HUES6 (cell line): ENCODE data around the gene SDF2.

Source experiments
- H3K27ac ChIP-seq: 2 replicates; pipeline ENCODE4 v1.7.0; 2013; ENCODE audit warnings: low read depth, mild to moderate bottlenecking, low read length, inconsistent platforms
- H3K27me3 ChIP-seq: 2 replicates; pipeline ENCODE4 v1.6.1; 2013; ENCODE audit warnings: low read length; ENCODE audit not compliant: control insufficient read depth, insufficient read depth
- H3K36me3 ChIP-seq: 2 replicates; pipeline ENCODE4 v1.6.1; 2013; ENCODE audit warnings: low read length; ENCODE audit not compliant: control insufficient read depth, insufficient read depth
- H3K4me1 ChIP-seq: 2 replicates; pipeline ENCODE4 v1.6.1; 2013; ENCODE audit warnings: low read length; ENCODE audit not compliant: control insufficient read depth, insufficient read depth
- H3K4me3 ChIP-seq: 2 replicates; pipeline ENCODE4 v1.5.1; 2013; ENCODE audit warnings: low read depth, low read length
- H3K9ac ChIP-seq: one replicate; pipeline ENCODE4 v1.6.1; 2013; ENCODE audit warnings: mild to moderate bottlenecking, low read length
- H3K9me3 ChIP-seq: 2 replicates; pipeline ENCODE4 v1.6.1; 2013; ENCODE audit warnings: low read depth, low read length; ENCODE audit not compliant: control insufficient read depth, insufficient read depth

SDF2 gene

DNA sequence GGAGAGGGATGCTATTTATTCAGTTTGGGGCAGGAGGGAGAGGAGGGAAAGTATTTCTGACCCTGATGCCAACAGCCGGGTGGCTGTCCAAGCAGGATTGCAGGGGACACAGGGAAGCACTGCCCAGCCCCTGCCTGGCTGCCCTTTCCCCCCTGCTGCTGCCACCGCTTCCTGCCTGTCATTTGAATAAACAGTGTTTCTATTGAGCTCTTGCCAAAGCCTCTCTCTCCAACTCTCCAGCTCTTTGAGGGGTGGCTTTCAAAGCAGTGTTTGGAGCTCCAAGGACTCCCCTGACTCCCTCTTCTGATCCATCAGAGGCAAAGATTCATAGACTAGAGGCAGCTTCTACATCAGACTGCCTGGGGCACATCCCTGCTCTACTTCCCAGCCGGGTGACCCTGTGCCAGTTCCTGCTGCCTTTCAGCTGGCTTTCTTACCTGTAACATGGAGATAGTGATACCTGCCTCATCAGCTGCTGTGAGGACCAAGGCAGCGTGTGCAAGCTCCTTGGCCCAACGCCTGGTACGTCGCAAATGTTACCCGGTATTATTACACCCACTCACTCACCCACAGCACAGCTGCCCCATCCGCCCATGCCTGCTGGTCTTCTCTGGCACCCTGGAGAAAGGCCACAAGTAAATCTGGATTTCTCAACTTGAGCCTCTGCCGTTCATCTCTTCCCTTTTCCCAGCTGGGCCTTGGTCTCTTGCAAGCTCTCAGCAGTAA is 40.5 kb upstream of the SDF2 start:
- Histone ChIP-seq H3K36me3 (peaks cover 87% of the 10 kb centered on the region), H3K9me3 (no peaks in the 10 kb centered on the region), H3K27ac (no peak overlapping the region), H3K9ac (no peak overlapping the region), H3K4me3 (no peak overlapping the region), H3K27me3 (no peaks in the 10 kb centered on the region), H3K4me1 (peaks cover 4% of the 10 kb centered on the region)

GRCh38 chr17:28700830-28701492 is 39.3 kb upstream of the SDF2 start:
- Histone ChIP-seq H3K9ac (no peak overlapping the region), H3K9me3 (no peaks in the 10 kb centered on the region), H3K4me3 (no peak overlapping the region), H3K27me3 (no peaks in the 10 kb centered on the region), H3K27ac (no peak overlapping the region), H3K4me1 (no peaks in the 10 kb centered on the region), H3K36me3 (peaks cover 94% of the 10 kb centered on the region)

DNA sequence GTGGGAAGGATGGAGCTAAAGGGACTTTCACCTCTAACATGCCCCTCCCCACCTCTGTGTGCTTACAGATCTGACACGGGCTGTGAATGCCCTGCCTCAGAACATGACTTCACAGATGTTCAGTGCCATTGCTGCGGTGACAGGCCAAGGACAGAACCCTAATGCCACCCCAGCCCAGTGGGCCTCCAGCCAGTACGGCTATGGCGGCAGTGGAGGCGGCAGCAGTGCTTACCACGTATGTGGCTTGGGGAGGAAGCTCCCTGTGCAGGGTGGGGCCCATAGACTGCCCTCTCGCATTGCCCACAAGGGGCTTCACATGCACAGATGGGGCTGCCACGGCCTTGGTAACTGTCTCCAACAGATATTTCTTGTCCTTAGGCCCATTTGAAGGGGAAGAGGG is 38.6 kb upstream of the SDF2 start:
- Histone ChIP-seq H3K4me1 (no peaks in the 10 kb centered on the region), H3K27me3 (no peaks in the 10 kb centered on the region), H3K9me3 (no peaks in the 10 kb centered on the region), H3K9ac (no peak overlapping the region), H3K36me3 (peaks cover 99% of the 10 kb centered on the region), H3K27ac (no peak overlapping the region), H3K4me3 (no peak overlapping the region)

- no peaks in the 10 kb centered on the region for H3K27me3 ChIP-seq
- H3K4me1 ChIP-seq, result no peaks in the 10 kb centered on the region
- peaks cover 100% of the 10 kb centered on the region for H3K36me3 ChIP-seq
- no peaks in the 10 kb centered on the region for H3K9me3 ChIP-seq
- no peak overlapping the region for H3K4me3 ChIP-seq
- no peak overlapping the region for H3K27ac ChIP-seq
- no peak overlapping the region for H3K9ac ChIP-seq
Measured at GRCh38 chr17:28698253-28698941, 36.7 kb upstream of the SDF2 start.

DNA sequence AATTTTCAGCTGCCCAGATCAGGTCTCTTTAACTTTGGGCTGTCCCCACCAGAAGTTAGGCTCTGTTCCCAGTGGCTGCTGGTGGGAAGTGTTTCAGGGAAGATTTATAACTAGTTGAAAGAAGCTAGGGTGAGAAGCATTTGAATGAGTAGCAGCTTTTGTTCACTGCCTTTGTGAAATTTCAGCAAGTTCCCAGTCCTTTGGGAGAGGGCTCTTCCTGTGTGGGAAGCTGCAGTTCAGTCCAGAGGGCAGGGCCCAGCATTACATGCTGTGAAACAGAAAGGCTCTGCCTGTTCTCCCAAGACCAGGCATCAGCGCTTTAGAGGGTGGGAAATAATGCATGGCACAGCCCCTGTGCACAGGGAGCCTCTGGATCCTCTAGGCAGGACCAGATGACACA is 32.2 kb upstream of the SDF2 start:
- H3K27ac ChIP-seq, result no peak overlapping the region
- H3K9me3 ChIP-seq, result no peaks in the 10 kb centered on the region
- H3K9ac ChIP-seq, result no peak overlapping the region
- no peaks in the 10 kb centered on the region for H3K27me3 ChIP-seq
- H3K36me3 ChIP-seq, result peaks cover 93% of the 10 kb centered on the region
- H3K4me3 ChIP-seq, result no peak overlapping the region
- H3K4me1 ChIP-seq, result no peaks in the 10 kb centered on the region

- no peak overlapping the region for H3K4me3 ChIP-seq
- H3K36me3 ChIP-seq, result peaks cover 93% of the 10 kb centered on the region
- H3K9me3 ChIP-seq, result no peaks in the 10 kb centered on the region
- H3K27ac ChIP-seq, result no peak overlapping the region
- H3K27me3 ChIP-seq, result no peaks in the 10 kb centered on the region
- H3K4me1 ChIP-seq, result no peaks in the 10 kb centered on the region
- no peak overlapping the region for H3K9ac ChIP-seq
Measured at GRCh38 chr17:28689011-28689410, 27.3 kb upstream of the SDF2 start.

DNA sequence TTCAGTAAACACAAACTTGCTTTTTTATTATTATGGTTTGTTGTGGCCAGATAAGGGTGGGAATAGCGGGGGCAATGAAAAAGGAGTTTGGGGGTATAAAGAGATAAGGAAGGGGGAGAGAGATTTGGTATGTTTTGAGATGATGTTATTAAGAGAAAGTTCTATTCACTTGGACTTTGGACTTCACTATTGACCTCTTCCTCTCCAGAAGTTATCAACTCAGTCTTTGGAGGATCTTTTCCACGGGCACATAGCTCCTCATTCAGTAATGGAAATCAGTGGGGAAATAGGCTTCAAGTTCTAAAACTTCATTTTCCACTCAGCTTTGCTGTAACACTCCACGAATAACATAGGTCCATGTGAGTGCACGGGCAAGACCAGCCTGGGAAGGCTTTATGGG is 26.8 kb upstream of the SDF2 start:
- Histone ChIP-seq H3K36me3 (peaks cover 91% of the 10 kb centered on the region), H3K4me1 (no peaks in the 10 kb centered on the region), H3K27me3 (no peaks in the 10 kb centered on the region), H3K4me3 (no peak overlapping the region), H3K27ac (no peak overlapping the region), H3K9me3 (no peaks in the 10 kb centered on the region), H3K9ac (no peak overlapping the region)

GRCh38 chr17:28686296-28686695 is 24.6 kb upstream of the SDF2 start:
- H3K36me3 ChIP-seq, result peaks cover 98% of the 10 kb centered on the region
- no peak overlapping the region for H3K9ac ChIP-seq
- H3K27me3 ChIP-seq, result no peaks in the 10 kb centered on the region
- no peak overlapping the region for H3K4me3 ChIP-seq
- H3K4me1 ChIP-seq, result no peaks in the 10 kb centered on the region
- H3K9me3 ChIP-seq, result no peaks in the 10 kb centered on the region
- no peak overlapping the region for H3K27ac ChIP-seq

- no peak overlapping the region for H3K9ac ChIP-seq
- no peaks in the 10 kb centered on the region for H3K4me1 ChIP-seq
- no peaks in the 10 kb centered on the region for H3K9me3 ChIP-seq
- H3K4me3 ChIP-seq, result no peak overlapping the region
- no peak overlapping the region for H3K27ac ChIP-seq
- no peaks in the 10 kb centered on the region for H3K27me3 ChIP-seq
- H3K36me3 ChIP-seq, result peaks cover 98% of the 10 kb centered on the region
Measured at GRCh38 chr17:28685366-28685765, 23.7 kb upstream of the SDF2 start.

- Histone ChIP-seq H3K4me1 (no peaks in the 10 kb centered on the region), H3K27ac (no peak overlapping the region), H3K27me3 (no peaks in the 10 kb centered on the region), H3K9me3 (no peaks in the 10 kb centered on the region), H3K9ac (no peak overlapping the region), H3K36me3 (peaks cover 97% of the 10 kb centered on the region), H3K4me3 (no peak overlapping the region)
Measured at GRCh38 chr17:28684963-28685362, 23.3 kb upstream of the SDF2 start.

DNA sequence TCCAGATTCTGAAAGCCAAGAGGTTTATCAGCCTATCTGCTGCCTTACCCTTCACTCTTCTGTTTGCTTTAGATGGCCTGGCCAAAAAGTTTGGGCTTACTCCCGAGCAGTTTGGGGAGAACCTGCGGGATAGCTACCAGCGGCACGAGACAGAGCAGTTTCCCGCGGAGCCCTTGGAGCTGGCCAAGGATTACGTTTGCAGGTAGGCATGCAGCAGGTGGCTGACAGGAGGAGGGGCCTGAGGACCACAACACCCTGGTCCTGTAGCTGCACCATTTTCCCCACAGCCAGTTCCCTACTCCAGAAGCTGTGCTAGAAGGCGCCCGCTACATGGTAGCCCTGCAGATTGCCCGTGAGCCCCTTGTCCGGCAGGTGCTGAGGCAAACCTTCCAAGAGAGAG is 20.9 kb upstream of the SDF2 start:
- H3K27ac ChIP-seq, result no peak overlapping the region
- H3K9me3 ChIP-seq, result no peaks in the 10 kb centered on the region
- no peaks in the 10 kb centered on the region for H3K4me1 ChIP-seq
- no peak overlapping the region for H3K9ac ChIP-seq
- peaks cover 95% of the 10 kb centered on the region for H3K36me3 ChIP-seq
- no peak overlapping the region for H3K4me3 ChIP-seq
- no peaks in the 10 kb centered on the region for H3K27me3 ChIP-seq
